Midbrain (tissue), 1 donor: Measurements from ENCODE around the gene PCSK7.

Experiments used
- DNase-seq: peaks from one replicate; lab custom pipeline; 2025; lab: John Stamatoyannopoulos, UW

PCSK7 gene

GRCh38 chr11:117230999-117231841 lies 653 bp downstream of the PCSK7 start:
- DNase-seq = no peak

- DNase-seq = no peak
These were observed 1.4 kb downstream of the PCSK7 start for GRCh38 chr11:117230286-117230961.

DNA sequence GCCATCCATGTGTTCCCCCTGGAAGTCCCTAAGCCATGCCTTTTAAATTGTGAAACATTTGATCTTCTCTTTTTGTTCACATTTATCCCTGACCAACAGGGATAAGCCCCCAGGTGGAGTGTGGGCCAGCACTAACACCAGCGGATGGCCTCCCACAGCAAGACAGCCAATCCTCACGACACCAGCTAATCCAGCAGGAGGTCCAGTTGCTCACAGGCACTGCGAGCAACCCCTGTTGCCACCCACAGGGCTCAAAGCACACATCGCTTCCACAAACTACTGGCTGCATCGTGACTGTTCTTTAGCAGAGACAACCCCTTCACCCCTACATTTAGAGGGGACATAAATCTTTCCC lies 2.0 kb downstream of the PCSK7 start:
- DNase-seq = no peak

GRCh38 chr11:117229411-117229810 lies 2.5 kb downstream of the PCSK7 start:
- DNase-seq = no peak

GRCh38 chr11:117228091-117228490 lies 3.8 kb downstream of the PCSK7 start:
- no peak for DNase-seq

DNA sequence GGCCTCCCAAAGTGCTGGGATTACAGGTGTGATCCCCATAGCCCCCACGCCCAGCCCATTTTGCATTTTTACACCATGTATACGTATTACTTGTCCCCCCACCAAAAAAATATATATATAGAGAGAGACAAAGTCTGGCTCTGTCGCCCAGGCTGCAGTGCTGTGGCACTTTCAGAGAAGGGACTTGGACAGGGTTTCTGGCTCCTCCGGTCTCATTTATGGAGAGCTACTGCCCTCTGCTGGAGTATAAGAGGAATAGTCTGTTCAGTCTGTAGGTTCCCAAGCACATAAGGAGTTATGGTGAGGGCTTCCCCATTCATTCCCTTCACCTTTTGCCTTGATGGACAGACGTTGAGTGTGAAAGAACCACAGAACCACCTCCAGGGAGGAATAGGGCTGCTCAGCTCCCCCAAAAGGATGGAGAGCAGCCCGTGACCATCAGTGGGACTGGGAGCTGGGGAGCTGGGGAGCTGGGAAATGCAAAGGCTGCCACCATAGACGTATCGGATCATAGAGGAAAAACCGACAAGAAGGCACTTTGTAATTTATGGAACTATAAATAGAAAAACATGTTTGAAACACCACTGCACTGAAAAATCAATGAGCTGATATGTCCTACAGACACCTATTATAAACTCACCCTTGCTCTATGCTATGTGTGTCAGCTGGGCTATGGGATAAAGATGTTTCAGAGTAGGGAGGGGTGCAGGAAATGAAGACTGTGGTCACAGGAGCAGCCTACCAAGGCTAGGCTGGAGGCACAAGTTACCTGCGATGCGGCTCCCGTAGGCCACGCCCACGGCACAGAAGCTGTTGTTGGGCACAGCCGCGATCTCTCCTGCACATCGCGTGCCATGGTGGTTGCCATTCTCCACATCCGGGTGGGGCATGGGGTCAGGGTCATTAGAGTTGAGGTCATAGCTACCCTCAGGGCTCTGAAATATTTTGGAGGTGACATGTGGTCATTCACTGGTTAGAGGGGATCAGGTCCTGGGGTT lies 5.2 kb downstream of the PCSK7 start:
- peak; percentile 83 for DNase-seq

GRCh38 chr11:117225553-117226170 lies 6.2 kb downstream of the PCSK7 start:
- no peak for DNase-seq

GRCh38 chr11:117223741-117224689 lies 7.9 kb downstream of the PCSK7 start:
- no peak for DNase-seq

DNA sequence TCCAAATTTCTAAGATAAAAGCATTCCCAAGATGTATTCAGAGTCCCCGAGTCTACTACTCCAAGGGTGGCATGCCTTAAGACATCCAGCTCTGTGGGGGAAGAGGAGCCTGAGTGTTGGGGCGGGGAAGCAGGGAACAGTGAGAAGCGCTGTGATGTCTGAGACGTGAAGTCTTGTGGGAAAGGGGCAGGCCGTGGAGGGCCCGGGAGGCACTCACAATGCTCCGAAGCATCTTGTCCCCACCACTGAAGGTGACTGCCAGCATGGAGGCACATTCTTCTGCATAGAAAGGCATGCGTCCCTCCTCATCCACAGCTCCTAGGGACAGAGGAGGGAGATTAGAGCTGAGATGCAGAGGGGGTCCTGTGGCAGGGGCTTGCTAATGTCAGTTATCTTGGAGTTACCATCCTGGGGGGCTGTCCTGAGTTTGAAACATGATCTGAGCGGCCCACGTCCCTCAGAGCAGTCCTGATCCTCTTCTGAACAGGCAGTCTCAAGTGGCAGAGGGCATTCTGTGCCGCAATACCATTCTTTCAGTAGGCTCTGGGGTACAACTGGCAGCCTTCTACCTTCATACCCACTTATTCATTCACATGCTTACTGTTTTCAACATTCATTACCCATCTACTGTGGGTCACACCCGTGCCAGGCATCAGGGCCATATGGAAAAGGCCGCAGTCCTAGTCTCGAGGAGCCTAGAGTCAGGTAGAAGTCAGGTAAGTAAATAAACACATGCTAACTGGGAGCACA lies 8.7 kb downstream of the PCSK7 start:
- DNase-seq = no peak

DNA sequence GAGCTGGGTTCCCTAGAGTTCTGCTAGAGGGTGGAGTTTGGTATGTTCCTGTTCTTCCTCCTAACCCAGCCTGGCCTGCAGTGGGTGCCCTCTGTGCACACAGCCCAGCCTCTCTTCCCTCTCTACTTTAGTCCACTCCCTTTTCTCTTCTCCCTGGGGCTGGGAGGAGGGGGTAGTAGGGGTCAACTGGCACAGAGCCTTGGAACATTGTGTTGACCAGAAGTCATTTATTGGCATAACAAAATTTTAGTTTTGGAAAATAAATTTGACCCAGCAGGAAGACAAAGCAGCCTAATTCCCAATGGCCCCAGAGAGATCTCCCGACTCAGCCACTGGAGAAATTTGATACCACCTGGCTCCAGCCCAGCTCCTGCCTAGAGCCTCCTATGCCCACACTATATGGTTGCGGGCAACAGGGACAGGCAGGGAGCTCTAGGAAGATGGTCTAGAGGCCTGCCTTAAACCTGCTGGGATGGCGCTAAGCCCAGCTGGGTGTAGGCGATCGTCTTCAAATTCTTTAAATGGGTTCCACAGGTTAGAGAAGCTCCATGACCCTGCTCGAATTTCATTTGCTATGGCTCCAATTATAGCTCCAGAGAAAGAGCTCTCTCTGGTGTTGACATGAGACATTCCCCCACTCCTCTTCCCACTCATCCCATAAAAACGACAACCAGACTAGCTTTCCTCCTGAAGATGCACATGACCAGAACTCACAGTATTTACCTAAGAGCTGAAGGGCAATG lies 9.9 kb downstream of the PCSK7 start:
- DNase-seq = no peak

DNA sequence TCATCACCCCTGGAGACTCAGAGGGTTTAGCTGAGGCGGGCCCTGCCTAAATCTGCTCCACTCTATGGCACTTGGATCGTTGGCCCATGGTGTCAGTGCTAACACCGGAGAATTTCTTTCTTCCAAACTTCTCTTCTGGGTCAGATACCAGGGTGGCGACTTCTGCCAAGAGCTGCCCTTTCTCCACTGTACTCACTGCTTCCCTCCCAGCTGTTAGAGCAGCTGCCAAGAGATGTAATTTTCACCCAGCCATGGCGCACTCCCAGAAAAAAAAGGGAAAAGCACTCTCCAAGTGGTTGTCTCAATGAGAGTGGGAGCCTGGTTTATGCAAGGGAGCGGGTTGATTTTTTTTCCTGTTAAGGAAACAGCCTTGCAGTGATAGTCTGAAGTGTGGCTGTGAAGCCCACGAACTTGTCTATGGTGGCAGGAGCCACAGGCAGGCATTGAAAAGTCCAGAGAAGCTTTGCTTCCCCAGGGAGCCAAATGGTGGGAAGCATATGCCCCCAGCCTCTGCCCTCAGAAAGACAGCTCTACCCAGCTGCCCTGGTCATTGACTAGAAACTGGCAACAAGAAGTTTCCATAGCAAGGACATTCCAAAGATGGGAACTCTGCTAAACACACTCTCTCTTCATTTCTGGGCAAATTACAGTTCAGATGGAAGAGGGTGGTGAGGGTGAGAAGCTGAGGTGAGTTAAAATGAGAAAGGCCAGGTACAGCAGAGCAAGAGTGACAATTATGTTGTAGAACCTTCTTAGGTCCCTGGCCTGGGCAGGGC lies 10.7 kb downstream of the PCSK7 start:
- DNase-seq = no peak

GRCh38 chr11:117220568-117220967 lies 11.3 kb downstream of the PCSK7 start:
- DNase-seq = peak; percentile 48

GRCh38 chr11:117219995-117220394 lies 11.9 kb downstream of the PCSK7 start:
- DNase-seq = no peak

GRCh38 chr11:117219455-117219854 lies 12.4 kb downstream of the PCSK7 start:
- no peak for DNase-seq

DNA sequence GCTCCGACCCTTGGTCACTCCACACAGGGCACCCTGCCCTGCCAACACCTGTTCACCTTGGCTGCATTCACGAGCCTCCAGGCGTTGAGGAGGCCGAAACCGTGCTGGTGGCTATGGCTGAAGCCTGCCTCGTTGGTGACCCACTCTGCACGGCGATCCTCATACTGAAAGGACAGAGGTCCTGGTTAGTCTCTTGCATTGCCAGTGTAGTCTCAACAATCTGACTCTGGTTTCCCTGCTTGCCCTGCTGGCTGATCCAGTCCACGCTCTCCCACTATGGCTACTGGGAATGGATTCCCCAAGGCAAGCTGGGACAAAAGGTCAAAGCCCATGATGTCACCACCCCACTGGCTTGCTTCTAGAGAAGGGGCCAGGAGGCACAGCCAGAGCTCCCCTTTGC lies 12.9 kb downstream of the PCSK7 start:
- no peak for DNase-seq

- DNase-seq = no peak
These were observed 13.5 kb downstream of the PCSK7 start for GRCh38 chr11:117218133-117218915.
